IPS-20b (cell line): ENCODE measurements around the gene HECW1.

Source experiments
- H3K27ac ChIP-seq: one replicate; pipeline ENCODE4 v1.5.1; 2013; ENCODE audit warnings: low read length
- H3K27me3 ChIP-seq: 2 replicates; pipeline ENCODE4 v1.6.1; 2013; ENCODE audit warnings: mild to moderate bottlenecking, low read length, inconsistent platforms; ENCODE audit not compliant: insufficient read depth
- H3K36me3 ChIP-seq: 2 replicates; pipeline ENCODE4 v1.6.1; 2013; ENCODE audit warnings: low read depth, mild to moderate bottlenecking, inconsistent platforms, low read length, moderate library complexity; ENCODE audit not compliant: insufficient read depth
- H3K4me1 ChIP-seq: 2 replicates; pipeline ENCODE4 v1.6.1; 2013; ENCODE audit warnings: mild to moderate bottlenecking, control low read depth, inconsistent platforms, low read length, moderate library complexity; ENCODE audit not compliant: insufficient read depth
- H3K4me3 ChIP-seq: 2 replicates; pipeline ENCODE4 v1.5.1; 2013; ENCODE audit warnings: mild to moderate bottlenecking, low read length, inconsistent platforms
- H3K9ac ChIP-seq: 2 replicates; pipeline ENCODE4 v1.6.1; 2013; ENCODE audit warnings: low read depth, mild to moderate bottlenecking, inconsistent platforms, low read length, moderate library complexity
- H3K9me3 ChIP-seq: 2 replicates; pipeline ENCODE4 v1.6.1; 2013; ENCODE audit warnings: mild to moderate bottlenecking, low read depth, low read length, inconsistent platforms; ENCODE audit not compliant: insufficient read depth

The HECW1 gene

GRCh38 chr7:43550427-43550826 lies 438.0 kb downstream of the HECW1 start:
- no peaks in the 10 kb centered on the region for H3K9me3 ChIP-seq
- no peak overlapping the region for H3K27ac ChIP-seq
- H3K4me3 ChIP-seq, result no peak overlapping the region
- no peak overlapping the region for H3K9ac ChIP-seq
- no peaks in the 10 kb centered on the region for H3K27me3 ChIP-seq
- H3K36me3 ChIP-seq, result no peaks in the 10 kb centered on the region
- H3K4me1 ChIP-seq, result peaks cover 5% of the 10 kb centered on the region; the same call in 1 of the 2 replicates

GRCh38 chr7:43552122-43552521 lies 439.7 kb downstream of the HECW1 start:
- H3K27ac ChIP-seq, result no peak overlapping the region

GRCh38 chr7:43553999-43554398 lies 441.6 kb downstream of the HECW1 start:
- H3K27me3 ChIP-seq, result no peaks in the 10 kb centered on the region; the same call in 1 of the 2 replicates
- peaks cover 9% of the 10 kb centered on the region for H3K4me1 ChIP-seq
- no peak overlapping the region for H3K27ac ChIP-seq
- H3K9ac ChIP-seq, result no peak overlapping the region
- no peaks in the 10 kb centered on the region for H3K36me3 ChIP-seq
- no peaks in the 10 kb centered on the region for H3K9me3 ChIP-seq
- no peak overlapping the region for H3K4me3 ChIP-seq

More at GRCh38 chr7:43552122-43552521, 439.7 kb downstream of the HECW1 start:
- H3K9me3 ChIP-seq, result no peaks in the 10 kb centered on the region
- H3K9ac ChIP-seq, result no peak overlapping the region
- no peaks in the 10 kb centered on the region for H3K36me3 ChIP-seq
- H3K27me3 ChIP-seq, result no peaks in the 10 kb centered on the region; the same call in 1 of the 2 replicates
- no peak overlapping the region for H3K4me3 ChIP-seq
- H3K4me1 ChIP-seq, result peaks cover 9% of the 10 kb centered on the region

- no peak overlapping the region for H3K9ac ChIP-seq
- no peak overlapping the region for H3K4me3 ChIP-seq
- no peak overlapping the region for H3K27ac ChIP-seq
- H3K9me3 ChIP-seq, result no peaks in the 10 kb centered on the region
- no peaks in the 10 kb centered on the region for H3K36me3 ChIP-seq
- H3K27me3 ChIP-seq, result no peaks in the 10 kb centered on the region; the same call in 1 of the 2 replicates
- H3K4me1 ChIP-seq, result peaks cover 9% of the 10 kb centered on the region
Measured at GRCh38 chr7:43554423-43554822, 442.0 kb downstream of the HECW1 start.

GRCh38 chr7:43557831-43558495 lies 445.5 kb downstream of the HECW1 start:
- no peak overlapping the region for H3K9ac ChIP-seq
- H3K4me3 ChIP-seq, result no peak overlapping the region
- no peaks in the 10 kb centered on the region for H3K9me3 ChIP-seq
- peaks cover 9% of the 10 kb centered on the region for H3K4me1 ChIP-seq
- no peak overlapping the region for H3K27ac ChIP-seq
- no peaks in the 10 kb centered on the region for H3K36me3 ChIP-seq
- no peaks in the 10 kb centered on the region; the same call in 1 of the 2 replicates for H3K27me3 ChIP-seq

GRCh38 chr7:43559171-43559945 lies 446.9 kb downstream of the HECW1 start:
- H3K4me1 ChIP-seq, result peaks cover 9% of the 10 kb centered on the region
- no peak overlapping the region for H3K4me3 ChIP-seq
- no peaks in the 10 kb centered on the region for H3K9me3 ChIP-seq
- H3K27me3 ChIP-seq, result no peaks in the 10 kb centered on the region; the same call in 1 of the 2 replicates
- no peak overlapping the region for H3K9ac ChIP-seq
- no peak overlapping the region for H3K27ac ChIP-seq
- H3K36me3 ChIP-seq, result no peaks in the 10 kb centered on the region

- Histone ChIP-seq H3K9me3 (no peaks in the 10 kb centered on the region), H3K9ac (no peak overlapping the region), H3K36me3 (no peaks in the 10 kb centered on the region), H3K27ac (no peak overlapping the region), H3K27me3 (no peaks in the 10 kb centered on the region; the same call in 1 of the 2 replicates), H3K4me1 (peaks cover 9% of the 10 kb centered on the region), H3K4me3 (no peak overlapping the region)
Measured at GRCh38 chr7:43559946-43560335, 447.5 kb downstream of the HECW1 start.

- no peaks in the 10 kb centered on the region; the same call in 1 of the 2 replicates for H3K27me3 ChIP-seq
- H3K27ac ChIP-seq, result no peak overlapping the region
- no peaks in the 10 kb centered on the region for H3K9me3 ChIP-seq
- no peak overlapping the region for H3K9ac ChIP-seq
- H3K4me3 ChIP-seq, result no peak overlapping the region
- H3K36me3 ChIP-seq, result no peaks in the 10 kb centered on the region
- H3K4me1 ChIP-seq, result no peaks in the 10 kb centered on the region; the same call in 1 of the 2 replicates
Measured at GRCh38 chr7:43560742-43561330, 448.4 kb downstream of the HECW1 start.

- Histone ChIP-seq H3K27ac (no peak overlapping the region), H3K27me3 (no peaks in the 10 kb centered on the region), H3K4me1 (no peaks in the 10 kb centered on the region), H3K4me3 (no peak overlapping the region), H3K9ac (no peak overlapping the region), H3K36me3 (no peaks in the 10 kb centered on the region), H3K9me3 (no peaks in the 10 kb centered on the region)
Measured at GRCh38 chr7:43562383-43562782, 449.9 kb downstream of the HECW1 start.

GRCh38 chr7:43565786-43566185 lies 453.3 kb downstream of the HECW1 start:
- Histone ChIP-seq H3K27me3 (no peaks in the 10 kb centered on the region), H3K4me3 (no peak overlapping the region), H3K9me3 (no peaks in the 10 kb centered on the region), H3K4me1 (no peaks in the 10 kb centered on the region), H3K9ac (no peak overlapping the region), H3K36me3 (no peaks in the 10 kb centered on the region), H3K27ac (no peak overlapping the region)

- Histone ChIP-seq H3K4me3 (no peak overlapping the region), H3K9me3 (no peaks in the 10 kb centered on the region), H3K9ac (no peak overlapping the region), H3K27ac (no peak overlapping the region), H3K4me1 (no peaks in the 10 kb centered on the region), H3K27me3 (no peaks in the 10 kb centered on the region), H3K36me3 (no peaks in the 10 kb centered on the region)
Measured at GRCh38 chr7:43568529-43568928, 456.1 kb downstream of the HECW1 start.
